Neural cell (in vitro differentiated cells): Measurements from ENCODE around the gene PPP2R5E.

Source experiments
- CTCF ChIP-seq: fragments of 450-650 bp; IDR thresholded peaks from 2 replicates; pipeline ENCODE4 v1.5.1; 2014; ENCODE audit warnings: antibody characterized with exemption, mild to moderate bottlenecking, moderate library complexity; ENCODE audit not compliant: poor library complexity, severe bottlenecking
- EP300 ChIP-seq: fragments of 450-650 bp; conservative IDR thresholded peaks from 2 replicates; pipeline ENCODE4 v1.6.1; 2014; ENCODE audit warnings: antibody characterized with exemption, mild to moderate bottlenecking, moderate library complexity; ENCODE audit not compliant: poor library complexity, severe bottlenecking
- EZH2 ChIP-seq: fragments of 200-600, 300-800 bp; shearing (Covaris generic), sonication (generic); IDR thresholded peaks from 2 replicates; pipeline ENCODE4 v1.6.1; 2014; ENCODE audit warnings: antibody characterized with exemption, low read length, borderline replicate concordance, mild to moderate bottlenecking; ENCODE audit not compliant: insufficient read depth, poor library complexity, severe bottlenecking
- POLR2AphosphoS5 ChIP-seq: IDR thresholded peaks from 2 replicates; pipeline ENCODE4 v1.6.1; 2012
- SMC3 ChIP-seq: fragments of 450-650 bp; conservative IDR thresholded peaks from 2 replicates; pipeline ENCODE4 v1.6.1; 2014; ENCODE audit warnings: antibody characterized with exemption, mild to moderate bottlenecking, moderate library complexity; ENCODE audit not compliant: poor library complexity
- TAF1 ChIP-seq: IDR thresholded peaks from 2 replicates; pipeline ENCODE4 v1.6.1; 2012; ENCODE audit warnings: low read depth

- TF ChIP-seq POLR2AphosphoS5 (no peak), CTCF (no peak), EP300 (no peak), EZH2 (no peak), SMC3 (no peak), TAF1 (no peak)
Observed at GRCh38 chr14:63474844-63475243, 68.3 kb downstream of the PPP2R5E start.
